ENCODE results near the gene SLC12A2.
A peak's percentile ranks its signal among the peaks of the same experiment; 100 is the strongest.

The SLC12A2 gene

DNA sequence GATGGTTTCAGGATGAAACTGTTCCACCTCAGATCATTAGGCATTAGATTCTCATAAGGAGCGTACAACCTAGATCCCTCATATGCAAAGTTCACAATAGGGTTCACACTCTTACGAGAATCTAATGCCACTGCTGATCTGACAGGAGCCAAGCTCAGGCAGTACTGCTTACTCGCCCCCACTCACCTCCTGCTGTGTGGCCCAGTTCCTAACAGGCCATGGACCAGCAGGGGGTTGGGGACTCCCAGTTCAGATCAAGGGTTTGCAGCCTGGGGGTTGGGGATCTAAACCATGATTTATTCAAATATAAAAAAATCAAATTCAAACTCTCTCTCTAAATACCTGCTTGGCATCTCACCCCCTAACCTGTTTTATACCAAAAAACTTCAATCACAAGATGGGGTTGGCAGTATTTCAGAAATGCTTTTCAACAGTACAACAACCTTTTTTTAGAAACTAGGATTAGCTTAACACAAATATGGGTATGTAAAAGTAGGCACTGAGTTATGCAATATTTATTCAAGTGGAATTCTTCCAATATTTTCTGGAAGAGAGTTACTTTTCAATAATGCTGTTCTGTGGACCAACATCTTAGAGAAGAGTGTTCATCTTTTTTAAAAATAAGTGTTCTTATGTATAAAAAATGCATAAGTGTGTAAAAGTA lies 30.1 kb upstream of the SLC12A2 start:
- no peak for DNase-seq (ENCODE audit: low spot score)
- Histone ChIP-seq H3K4me3 (no peak overlapping the region), H3K27ac (peak overlapping the region; percentile 27 to 53)
- TF ChIP-seq, protein P1, sequence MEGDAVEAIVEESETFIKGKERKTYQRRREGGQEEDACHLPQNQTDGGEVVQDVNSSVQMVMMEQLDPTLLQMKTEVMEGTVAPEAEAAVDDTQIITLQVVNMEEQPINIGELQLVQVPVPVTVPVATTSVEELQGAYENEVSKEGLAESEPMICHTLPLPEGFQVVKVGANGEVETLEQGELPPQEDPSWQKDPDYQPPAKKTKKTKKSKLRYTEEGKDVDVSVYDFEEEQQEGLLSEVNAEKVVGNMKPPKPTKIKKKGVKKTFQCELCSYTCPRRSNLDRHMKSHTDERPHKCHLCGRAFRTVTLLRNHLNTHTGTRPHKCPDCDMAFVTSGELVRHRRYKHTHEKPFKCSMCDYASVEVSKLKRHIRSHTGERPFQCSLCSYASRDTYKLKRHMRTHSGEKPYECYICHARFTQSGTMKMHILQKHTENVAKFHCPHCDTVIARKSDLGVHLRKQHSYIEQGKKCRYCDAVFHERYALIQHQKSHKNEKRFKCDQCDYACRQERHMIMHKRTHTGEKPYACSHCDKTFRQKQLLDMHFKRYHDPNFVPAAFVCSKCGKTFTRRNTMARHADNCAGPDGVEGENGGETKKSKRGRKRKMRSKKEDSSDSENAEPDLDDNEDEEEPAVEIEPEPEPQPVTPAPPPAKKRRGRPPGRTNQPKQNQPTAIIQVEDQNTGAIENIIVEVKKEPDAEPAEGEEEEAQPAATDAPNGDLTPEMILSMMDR (IDR thresholded peaks at IDR 0.05) = no peak

DNA sequence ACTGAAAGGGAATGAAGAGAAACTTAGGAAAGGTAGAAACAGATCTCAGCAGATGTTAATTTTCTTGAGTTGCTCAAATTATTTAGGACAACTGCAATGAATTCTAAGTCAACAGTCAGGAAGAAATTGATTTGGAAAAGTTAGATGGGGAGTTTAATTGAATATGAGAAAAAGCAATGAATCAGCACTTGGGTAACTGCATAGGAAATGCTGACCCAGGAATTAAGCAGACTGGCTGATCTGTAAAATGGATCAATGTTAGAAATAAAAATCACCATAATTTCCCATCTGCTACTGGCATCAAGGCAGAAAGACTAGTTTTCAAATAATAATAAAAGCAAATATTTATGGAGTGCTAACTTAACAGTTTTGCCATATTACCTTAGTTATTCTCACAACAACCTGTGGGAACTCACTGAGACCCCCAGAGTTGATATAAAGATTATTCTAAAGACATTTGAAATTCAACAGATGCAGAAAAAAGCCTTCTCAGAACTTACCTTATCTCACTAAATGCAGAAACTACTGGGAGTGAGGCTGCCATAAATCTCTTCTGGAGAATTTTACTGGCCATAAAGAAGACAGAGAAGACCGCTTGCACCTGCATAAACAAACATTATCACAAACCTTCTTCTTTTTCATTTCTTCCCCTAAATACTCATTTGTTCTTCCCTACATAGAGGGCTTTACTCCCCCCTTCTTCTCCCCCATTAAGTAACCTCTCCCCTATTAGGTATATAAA lies 22.8 kb upstream of the SLC12A2 start:
- no peak overlapping the region for H3K4me3 ChIP-seq
- TF ChIP-seq, protein P1 (IDR thresholded peaks at IDR 0.05) = no peak
- H3K27ac ChIP-seq = no peak overlapping the region
- no peak for DNase-seq (ENCODE audit: low spot score)

DNA sequence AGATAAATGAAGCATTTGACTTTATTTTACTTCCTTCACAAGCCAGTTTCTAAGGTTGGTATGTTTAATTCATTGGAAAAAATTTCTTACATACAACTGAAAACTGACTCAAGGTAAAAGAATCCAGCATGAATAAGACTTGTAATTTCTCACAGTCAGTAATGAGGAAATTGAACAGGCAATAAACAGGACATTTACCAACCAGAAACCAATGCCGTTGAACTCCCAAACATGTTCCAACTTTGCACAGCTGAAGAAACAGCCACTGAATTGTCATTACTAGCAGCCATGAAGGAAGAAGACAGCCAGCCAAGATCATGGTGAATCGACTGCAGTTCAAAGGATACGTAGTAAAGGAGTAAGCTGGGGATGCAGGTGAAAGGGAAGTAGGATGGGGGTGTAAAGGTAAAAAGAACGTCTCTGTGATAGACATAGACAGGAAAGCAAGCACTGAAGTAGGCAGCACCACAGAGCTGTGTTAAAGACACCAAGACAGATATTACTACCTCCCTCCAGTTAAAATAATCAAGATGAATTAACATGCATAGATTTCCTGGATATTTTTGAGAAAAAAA lies 21.3 kb upstream of the SLC12A2 start:
- Histone ChIP-seq H3K4me3 (no peak overlapping the region), H3K27ac (no peak overlapping the region)
- no peak for DNase-seq (ENCODE audit: low spot score)
- TF ChIP-seq, protein P1 (IDR thresholded peaks at IDR 0.05) = no peak

DNA sequence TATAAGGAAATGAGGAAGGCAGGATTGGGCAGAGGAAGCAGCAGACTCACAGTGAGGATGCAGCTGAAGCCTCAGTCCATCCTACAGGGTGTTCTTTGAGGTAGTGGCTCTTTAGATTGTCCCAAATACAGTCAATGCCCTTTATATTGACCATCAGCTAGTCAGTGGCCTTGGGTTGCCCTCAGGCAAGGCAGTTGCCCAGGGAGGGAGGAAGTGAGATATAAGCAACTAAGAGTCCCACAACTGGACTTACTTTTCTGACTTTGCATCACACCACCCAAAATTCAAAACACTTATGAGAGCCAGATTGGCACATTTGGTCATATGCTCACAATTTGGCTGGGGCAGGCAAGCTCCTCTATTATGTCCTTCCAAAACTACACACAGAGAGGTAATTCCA lies 9.4 kb upstream of the SLC12A2 start:
- DNase-seq (ENCODE audit: low spot score) = no peak
- Histone ChIP-seq H3K4me3 (no peak overlapping the region), H3K27ac (no peak overlapping the region)
- TF ChIP-seq, protein P1 (IDR thresholded peaks at IDR 0.05) = no peak

DNA sequence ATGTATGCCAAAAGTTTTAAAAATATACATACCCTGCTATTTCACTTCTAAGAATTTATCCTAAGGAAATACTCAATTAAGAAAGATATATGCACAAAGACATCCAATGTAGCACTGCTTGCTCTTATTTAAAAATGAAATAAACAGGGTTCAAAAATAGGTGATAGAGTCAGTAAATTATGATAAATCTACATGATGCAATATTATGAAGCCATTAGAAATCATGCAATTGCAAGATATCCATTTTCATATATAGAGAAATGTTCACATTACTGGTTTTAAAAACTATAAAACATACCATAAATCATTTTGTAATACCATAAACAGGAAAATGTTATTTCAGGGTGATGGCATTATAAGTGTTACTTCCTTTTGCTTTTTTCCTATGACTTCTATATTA lies 8.6 kb upstream of the SLC12A2 start:
- TF ChIP-seq, protein P1 (IDR thresholded peaks at IDR 0.05) = no peak
- Histone ChIP-seq H3K27ac (no peak overlapping the region), H3K4me3 (no peak overlapping the region)
- DNase-seq (ENCODE audit: low spot score) = no peak

DNA sequence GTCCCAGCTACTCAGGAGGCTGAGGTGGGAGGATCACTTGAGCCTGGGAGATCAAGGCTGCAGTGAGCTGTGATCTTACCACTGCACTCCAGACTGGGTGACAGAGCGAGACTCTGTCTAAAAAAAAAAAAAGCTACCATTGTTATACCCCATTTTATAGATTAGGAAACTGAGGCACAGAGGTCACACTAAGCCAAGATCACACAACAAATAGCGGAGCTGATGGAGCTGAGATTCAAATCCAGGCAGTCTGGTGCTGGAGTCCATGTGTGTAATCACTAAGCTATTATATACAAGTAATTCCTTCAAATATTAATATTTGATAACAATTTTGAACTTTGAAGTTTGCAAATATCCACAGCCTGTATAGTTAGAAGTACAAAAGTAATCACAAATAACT lies 6.0 kb upstream of the SLC12A2 start:
- TF ChIP-seq, protein P1 (IDR thresholded peaks at IDR 0.05) = no peak

More for the DNA sequence above, 6.0 kb upstream of the SLC12A2 start:
- no peak for DNase-seq (ENCODE audit: low spot score)
- H3K27ac ChIP-seq = no peak overlapping the region
- no peak overlapping the region for H3K4me3 ChIP-seq
